GM19395 (cell line): ENCODE data around the gene CUTC.
"Not testable (repeated sequence)": the region's sequence is repeated elsewhere in the genome, so short reads cannot be mapped to it uniquely, and the experiment has no call there.

Experiments
- ATAC-seq: cut with Tn5 transposase; IDR thresholded peaks from one replicate; pipeline ENCODE4 v1.9.1; 2021; ENCODE audit warnings: mild to moderate bottlenecking, moderate library complexity; ENCODE audit not compliant: unreplicated experiment

The CUTC gene

GRCh38 chr10:99742254-99742653, 10.2 kb downstream of the CUTC start:
- ATAC-seq, result no peak

- ATAC-seq, result no peak
Measured at GRCh38 chr10:99742701-99743100, 10.7 kb downstream of the CUTC start.

GRCh38 chr10:99743841-99744240, 11.8 kb downstream of the CUTC start:
- ATAC-seq, result no peak

GRCh38 chr10:99746166-99746565, 14.1 kb downstream of the CUTC start:
- ATAC-seq, result not testable (repeated sequence)

GRCh38 chr10:99748823-99749451, 16.9 kb downstream of the CUTC start:
- ATAC-seq, result no peak

DNA sequence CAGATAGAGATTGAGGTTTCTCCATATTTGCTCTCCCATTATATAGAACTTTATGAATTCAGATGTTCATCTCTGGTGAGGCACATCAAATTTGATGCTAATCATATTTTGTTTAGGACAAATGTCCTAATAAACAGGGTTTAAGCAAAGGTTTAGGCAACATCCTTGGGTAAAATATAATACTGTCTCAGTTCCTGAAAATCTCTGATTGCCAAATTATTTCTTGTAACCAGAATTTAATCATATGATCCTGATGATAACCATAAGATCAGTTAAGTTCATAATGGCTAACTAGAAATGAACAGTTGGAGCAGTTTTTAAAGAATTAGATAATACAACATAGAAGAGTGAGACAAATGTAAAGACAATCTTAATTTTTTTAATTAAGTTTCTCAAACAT, 18.6 kb downstream of the CUTC start:
- no peak for ATAC-seq

GRCh38 chr10:99754670-99755069, 22.6 kb downstream of the CUTC start:
- no peak for ATAC-seq

GRCh38 chr10:99756159-99756558, 24.1 kb downstream of the CUTC start:
- ATAC-seq, result no peak

DNA sequence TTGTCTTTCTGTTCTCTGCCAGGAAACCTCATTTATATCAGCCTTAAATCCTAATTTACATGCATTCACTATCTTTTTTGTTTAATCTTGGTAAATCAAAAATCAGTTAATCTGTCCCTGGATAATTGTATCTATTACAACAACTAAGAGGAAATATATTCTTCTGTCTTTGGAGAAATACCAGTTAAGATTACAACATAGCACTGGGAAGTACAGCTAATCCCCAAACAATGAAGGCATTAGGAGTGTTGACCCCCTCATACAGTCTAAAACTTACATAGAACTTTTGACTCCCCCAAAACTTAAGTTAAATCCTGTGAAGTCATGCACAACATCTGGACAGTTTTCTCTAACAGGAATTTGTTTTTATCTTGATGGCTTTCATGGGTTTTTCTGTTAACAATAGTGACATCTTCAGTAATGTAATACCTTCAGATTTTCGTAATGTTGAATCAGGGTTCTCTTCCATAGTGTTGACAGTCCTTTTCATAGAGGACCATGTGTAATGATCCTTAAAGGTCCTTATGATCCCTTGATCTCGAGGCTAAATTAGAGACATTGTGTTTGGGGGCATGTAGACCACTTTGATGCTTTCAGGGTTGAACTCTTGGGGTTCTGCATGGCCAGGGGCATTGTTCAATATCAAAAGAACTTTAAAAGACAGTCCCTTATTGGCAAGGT, 26.3 kb downstream of the CUTC start:
- ATAC-seq, result no peak

- no peak for ATAC-seq
Measured at GRCh38 chr10:99760321-99760720, 28.3 kb downstream of the CUTC start.

GRCh38 chr10:99761365-99761764, 29.3 kb downstream of the CUTC start:
- no peak for ATAC-seq

GRCh38 chr10:99765672-99766301, 33.8 kb downstream of the CUTC start:
- peak; percentile 30 for ATAC-seq

- ATAC-seq, result peak; percentile 85
Measured at GRCh38 chr10:99766302-99766681, 34.3 kb downstream of the CUTC start.

- ATAC-seq, result no peak
Measured at GRCh38 chr10:99767901-99768300, 35.9 kb downstream of the CUTC start.

- ATAC-seq, result no peak
Measured at GRCh38 chr10:99768556-99768955, 36.5 kb downstream of the CUTC start.

GRCh38 chr10:99769706-99770105, 37.7 kb downstream of the CUTC start:
- ATAC-seq, result no peak

DNA sequence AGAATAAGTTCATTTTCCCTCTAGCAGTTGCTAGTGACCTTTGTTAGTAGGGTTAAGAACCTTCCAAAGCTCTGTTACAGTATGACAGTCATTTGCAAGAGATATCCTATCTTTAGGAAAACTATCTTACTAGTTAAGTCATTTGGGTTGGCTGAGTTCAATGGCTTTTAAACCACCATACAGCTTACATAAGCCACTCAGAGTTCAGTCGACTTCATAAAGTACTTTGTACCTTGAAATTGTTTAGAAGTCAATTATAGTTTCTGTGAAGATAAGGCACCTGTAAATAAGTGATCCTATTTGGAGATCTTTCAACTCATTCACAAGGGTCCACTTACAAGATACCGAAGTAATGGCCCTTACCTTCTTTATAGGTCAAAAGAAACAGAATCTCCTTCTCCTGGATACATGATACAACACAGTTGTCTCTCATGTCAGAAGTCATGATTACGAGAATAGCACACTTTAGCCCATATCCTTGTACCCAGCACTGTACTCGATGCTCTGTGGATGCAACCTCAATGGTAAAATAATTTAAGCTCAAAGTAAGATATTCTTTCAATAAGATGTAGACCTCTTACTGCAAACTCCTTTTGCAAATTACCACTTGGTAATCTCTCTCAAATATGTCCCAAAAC, 38.5 kb downstream of the CUTC start:
- ATAC-seq, result no peak

DNA sequence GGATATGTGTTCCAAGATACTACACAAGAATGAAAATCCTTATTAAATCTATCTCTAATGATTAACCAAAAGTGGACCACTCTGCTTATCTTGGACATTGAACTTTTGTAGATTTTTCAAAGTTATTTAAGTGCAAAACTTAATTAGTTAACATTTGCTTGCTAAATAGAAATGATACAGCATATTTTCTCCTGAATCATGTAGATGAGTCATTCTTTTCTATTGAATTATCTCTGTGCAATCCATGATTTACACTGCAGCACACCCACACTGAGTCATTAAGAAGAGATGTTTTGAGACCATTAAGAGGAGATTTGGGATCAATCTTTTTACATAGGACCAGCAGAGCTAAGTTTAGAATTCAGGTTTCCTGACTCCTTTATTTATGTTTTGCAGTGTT, 43.8 kb downstream of the CUTC start:
- ATAC-seq, result no peak

- no peak for ATAC-seq
Measured at GRCh38 chr10:99777918-99778714, 46.1 kb downstream of the CUTC start.

GRCh38 chr10:99779335-99779734, 47.3 kb downstream of the CUTC start:
- ATAC-seq, result no peak
